GM19467 (cell line): ENCODE results near the gene SLC8A2.
"Not testable (repeated sequence)": the region's sequence is repeated elsewhere in the genome, so short reads cannot be mapped to it uniquely, and the experiment has no call there.

Experiments used
- ATAC-seq: cut with Tn5 transposase; IDR thresholded peaks from one replicate; pipeline ENCODE4 v1.9.1; 2021; ENCODE audit warnings: mild to moderate bottlenecking, moderate library complexity; ENCODE audit not compliant: unreplicated experiment

SLC8A2 gene

GRCh38 chr19:47414469-47414868 is 57.2 kb downstream of the SLC8A2 start:
- ATAC-seq = no peak

GRCh38 chr19:47413941-47414340 is 57.8 kb downstream of the SLC8A2 start:
- ATAC-seq = no peak

DNA sequence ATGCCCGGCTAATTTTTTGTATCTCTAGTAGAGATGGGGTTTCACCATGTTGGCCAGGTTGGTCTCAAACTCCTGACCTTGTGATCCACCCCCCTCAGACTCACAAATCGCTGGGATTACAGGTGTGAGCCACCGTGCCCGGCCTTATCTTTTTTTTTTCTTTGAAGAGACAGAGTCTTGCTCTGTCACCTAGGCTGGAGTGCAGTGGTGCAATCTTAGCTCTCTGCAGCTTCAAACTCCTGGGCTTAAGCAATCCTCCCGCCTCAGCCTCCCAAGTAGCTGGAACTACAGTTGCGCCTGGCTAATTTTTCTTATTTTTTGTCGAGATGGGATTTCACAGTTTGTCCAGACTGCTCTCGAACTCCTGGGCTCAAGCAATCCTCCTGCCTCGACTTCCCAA is 60.0 kb downstream of the SLC8A2 start:
- ATAC-seq = not testable (repeated sequence)

GRCh38 chr19:47411101-47411500 is 60.6 kb downstream of the SLC8A2 start:
- ATAC-seq = no peak

DNA sequence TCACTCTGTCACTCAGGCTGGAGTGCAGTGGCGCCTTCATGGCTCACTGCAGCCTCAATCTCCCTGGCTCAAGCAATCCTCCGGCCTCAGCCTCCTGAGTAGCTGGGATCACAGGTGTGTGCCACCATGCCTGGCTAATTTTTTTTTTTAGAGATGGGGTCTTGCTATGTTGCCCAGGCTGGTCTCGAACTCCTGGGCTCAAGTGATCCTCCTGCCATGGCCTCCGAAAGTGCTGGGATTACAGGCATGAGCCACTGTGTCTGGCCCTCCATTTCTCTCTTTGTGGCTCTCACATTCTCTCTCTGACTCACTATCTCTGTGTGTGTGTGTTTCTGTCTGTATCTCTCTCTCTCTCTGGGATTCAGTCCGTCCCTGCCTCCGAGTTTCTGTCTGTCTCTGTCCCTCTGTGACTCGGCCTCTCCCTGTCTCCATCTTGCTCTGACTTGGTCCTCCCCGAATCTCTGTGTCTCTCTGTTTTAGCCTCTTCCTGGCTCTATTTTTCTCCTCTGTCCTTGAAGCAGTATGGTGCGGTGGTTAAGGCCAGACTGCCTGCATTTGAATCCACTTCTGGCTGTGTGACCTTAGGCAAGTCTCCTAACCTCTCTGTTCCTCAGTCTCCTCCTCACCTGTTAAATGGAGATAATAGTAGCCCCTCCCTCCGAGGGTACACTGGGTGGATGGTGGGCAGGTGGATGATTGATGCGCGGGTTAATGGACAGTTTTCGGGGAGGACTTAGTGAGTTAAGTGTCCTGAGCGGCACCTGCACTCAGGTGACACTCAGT is 63.3 kb downstream of the SLC8A2 start:
- no peak for ATAC-seq

DNA sequence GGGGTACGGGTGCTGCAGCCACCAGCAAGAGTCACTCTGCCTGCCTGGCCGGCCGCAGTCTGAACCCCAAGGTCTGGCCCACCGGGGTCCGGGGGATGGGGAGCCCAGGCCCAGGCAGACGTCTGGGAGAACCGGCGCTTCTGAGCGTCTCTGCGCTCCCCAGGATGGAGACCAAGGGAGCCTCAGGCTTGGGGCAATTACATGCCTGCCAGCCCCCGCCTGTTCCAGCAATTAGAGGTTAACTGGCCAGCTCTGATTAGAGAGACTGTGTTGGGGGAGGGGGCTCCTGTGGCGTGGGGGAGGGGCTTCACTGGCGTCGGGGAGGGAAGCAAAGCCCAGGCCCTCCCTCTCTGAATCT is 64.3 kb downstream of the SLC8A2 start:
- ATAC-seq = no peak

DNA sequence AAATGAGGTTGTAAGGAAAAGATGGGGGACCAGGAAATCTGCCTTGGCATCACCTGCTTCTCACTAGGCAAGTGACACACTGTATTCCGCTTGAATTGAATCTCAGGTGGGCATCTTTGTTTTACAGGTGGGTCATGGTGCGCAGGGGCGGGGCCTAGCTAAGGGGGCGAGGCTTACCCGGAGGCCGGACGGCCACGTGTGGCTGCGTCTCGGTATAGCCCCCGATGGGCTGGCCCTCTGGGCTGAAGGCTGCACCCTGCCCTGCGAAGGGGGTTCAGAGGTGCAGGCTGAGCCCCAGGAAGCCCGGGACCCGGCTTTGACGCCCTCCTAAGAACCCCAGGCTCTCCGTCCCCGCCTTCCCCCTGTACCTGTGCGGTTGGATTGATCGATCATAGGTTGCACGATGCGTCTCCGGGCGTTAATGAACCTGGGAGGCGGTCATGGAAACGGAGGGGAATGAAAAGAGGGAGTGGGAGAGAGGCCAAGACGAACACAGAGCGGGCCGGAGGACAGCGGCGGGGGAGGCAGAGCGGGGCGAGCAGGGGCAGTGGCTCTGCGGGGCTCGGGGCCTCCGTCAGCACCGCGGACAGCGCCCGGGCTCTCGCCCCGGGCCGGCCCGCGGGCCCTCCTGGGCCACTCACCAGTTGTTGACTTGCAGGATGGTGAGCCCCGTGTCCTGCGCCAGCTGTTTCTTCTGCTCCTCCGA is 64.8 kb downstream of the SLC8A2 start:
- no peak for ATAC-seq

GRCh38 chr19:47405854-47406417 is 65.8 kb downstream of the SLC8A2 start:
- no peak for ATAC-seq

- ATAC-seq = no peak
Observed at GRCh38 chr19:47405197-47405550, 66.5 kb downstream of the SLC8A2 start.

GRCh38 chr19:47404334-47405196 is 67.1 kb downstream of the SLC8A2 start:
- ATAC-seq = no peak

DNA sequence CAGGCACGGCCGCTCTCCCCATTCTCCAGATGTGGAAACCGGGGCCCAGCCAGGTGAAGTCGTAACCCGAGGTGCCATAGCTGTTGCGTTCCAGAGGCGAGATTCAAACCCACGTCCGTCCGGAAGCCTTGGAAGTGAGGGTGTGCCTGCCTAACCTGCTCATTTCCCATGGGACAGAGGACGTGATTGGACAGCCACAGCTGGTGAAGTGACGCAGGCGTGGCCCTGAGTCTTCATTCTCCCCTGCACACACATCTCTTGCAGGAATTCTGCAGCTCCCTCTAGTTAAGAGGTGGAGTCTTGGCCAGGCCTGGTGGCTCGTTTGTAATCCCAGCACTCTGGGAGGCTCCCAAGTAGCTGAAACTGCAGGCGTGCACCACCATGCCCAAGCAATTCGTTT is 69.2 kb downstream of the SLC8A2 start:
- no peak for ATAC-seq

- ATAC-seq = no peak
Observed at GRCh38 chr19:47398707-47399597, 72.7 kb downstream of the SLC8A2 start.

DNA sequence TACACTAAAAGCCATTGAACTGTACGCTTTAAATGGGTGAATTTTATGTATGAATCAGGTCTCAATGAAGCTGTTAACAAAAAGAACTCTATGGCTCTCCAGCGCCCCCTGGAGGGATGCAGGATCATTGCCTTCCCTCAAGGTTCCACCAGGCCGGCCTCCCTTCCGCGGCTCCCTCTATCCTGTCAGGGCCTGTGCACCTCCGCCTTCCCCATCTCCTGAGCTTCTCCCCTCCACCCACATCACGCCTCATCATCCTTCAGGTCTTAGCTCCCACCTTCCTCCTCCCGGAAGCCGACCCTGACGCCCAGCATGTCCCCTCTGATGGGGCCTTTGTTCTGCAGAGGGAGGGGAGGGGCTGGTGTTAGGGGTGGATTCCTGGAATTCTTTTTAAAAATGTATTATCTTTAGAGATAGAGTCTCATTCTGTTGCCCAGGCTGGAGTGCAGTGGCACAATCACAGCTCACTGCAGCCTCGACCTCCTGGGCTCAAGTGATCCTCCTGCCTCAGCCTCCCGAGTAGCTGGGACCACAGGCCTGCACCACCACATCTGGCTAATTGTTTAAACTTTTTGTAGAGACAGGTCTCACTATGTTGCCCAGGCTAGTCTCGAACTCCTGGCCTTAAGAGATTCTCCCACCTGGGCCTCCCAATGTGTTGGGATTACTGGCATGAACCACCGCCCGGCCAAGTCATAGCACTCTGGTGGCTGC is 80.0 kb downstream of the SLC8A2 start:
- no peak for ATAC-seq

- ATAC-seq = no peak
Observed at GRCh38 chr19:47390533-47391488, 80.9 kb downstream of the SLC8A2 start.

- no peak for ATAC-seq
Observed at GRCh38 chr19:47389150-47389556, 82.5 kb downstream of the SLC8A2 start.

DNA sequence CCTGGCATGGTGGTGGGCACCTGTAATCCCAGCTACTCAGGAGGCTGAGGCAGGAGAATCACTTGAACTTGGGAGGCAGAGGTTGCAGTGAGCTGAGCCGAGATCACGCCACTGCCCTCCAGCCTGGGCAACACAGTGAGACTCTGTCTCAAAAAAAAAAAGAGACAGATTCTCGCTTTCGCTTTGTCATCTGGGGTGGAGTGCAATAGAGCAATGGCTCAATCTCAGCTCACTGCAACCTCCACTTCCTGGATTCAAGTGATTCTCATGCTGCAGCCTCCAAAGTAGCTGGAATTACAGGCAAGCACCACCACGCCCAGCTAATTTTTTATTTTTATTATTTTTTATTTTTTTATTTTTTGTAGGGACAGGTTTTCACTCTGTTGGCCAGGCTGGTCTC is 83.0 kb downstream of the SLC8A2 start:
- ATAC-seq = not testable (repeated sequence)

DNA sequence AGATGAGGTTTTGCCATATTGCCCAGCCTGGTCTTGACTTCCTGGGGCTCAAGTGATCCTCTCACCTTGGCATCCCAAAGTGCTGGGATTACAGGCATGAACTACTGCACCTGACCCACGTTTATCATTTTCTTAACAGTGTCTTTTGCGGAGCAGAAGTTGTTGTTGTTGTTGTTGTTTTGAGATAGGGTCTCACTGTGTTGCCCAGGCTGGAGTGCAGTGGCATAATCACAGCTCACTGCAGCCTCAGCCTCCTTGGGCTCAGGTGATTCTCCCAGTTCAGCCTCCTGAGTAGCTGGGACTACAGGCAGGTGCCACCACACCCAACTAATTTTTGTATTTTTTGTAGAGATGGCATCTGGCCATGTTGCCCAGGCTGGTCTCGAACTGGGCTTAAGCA is 84.1 kb downstream of the SLC8A2 start:
- not testable (repeated sequence) for ATAC-seq

GRCh38 chr19:47386582-47386981 is 85.1 kb downstream of the SLC8A2 start:
- not testable (repeated sequence) for ATAC-seq
